ENCODE data around the gene ZNF469.

ZNF469 gene

GRCh38 chr16:88382491-88383400 is at the start of gene ZNF469:
TSS of gene ZNF469 (plus strand) at chr16:88382959. CDS start at chr16:88427471, 44,512 bp downstream.
- DNase-seq (ENCODE audit: low read depth): peak; percentile 34

DNA sequence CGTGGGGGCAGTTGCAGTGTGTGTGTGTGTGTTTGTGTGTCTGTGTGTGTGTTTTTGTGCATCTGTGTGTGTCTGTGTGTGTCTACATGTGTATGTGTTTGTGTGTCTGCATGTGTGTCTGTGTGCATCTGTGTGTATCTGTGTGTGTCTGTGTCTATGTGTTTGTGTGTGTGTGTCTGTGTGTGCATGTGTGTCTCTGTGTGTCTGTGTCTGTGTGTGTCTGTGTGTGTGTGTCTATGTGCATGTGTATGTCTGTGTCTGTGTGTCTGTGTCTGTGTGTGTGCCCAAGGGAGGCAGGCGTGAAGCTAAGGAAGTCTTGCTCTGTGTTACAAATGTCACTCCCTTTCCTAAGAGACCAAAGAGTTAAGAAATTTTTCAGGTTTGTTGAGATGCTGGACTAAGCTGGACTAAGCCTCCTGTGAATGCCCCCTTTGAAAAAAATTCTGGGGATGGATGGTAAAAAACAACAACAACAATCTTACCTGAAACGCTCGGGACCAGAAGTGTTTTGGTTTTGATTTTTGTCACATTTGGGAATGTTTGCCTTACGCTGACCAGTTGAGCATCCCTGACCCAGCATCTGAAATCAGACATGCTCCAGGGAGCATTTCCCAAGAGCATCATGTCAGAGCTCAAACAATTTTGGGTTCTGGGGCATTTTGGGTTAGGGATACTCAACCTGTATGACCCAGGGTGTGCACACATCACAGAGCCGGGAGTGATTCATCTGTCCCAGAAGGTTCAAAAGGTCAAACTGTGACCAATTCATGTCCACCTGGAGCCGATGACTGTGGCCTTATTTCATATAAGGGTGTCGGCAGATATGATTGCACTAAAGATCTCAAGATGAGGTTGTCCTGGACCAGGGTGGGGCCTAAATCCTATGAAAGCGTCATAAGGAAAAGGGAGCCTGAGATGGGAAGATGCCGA is 48.6 kb upstream of the ZNF469 start:
- peak; percentile 7 for DNase-seq (ENCODE audit: low read depth)

- peak; percentile 9 for DNase-seq (ENCODE audit: low read depth)
Observed at GRCh38 chr16:88334778-88335720, 47.7 kb upstream of the ZNF469 start.

- no peak for DNase-seq (ENCODE audit: low read depth)
Observed at GRCh38 chr16:88337021-88337420, 45.7 kb upstream of the ZNF469 start.

DNA sequence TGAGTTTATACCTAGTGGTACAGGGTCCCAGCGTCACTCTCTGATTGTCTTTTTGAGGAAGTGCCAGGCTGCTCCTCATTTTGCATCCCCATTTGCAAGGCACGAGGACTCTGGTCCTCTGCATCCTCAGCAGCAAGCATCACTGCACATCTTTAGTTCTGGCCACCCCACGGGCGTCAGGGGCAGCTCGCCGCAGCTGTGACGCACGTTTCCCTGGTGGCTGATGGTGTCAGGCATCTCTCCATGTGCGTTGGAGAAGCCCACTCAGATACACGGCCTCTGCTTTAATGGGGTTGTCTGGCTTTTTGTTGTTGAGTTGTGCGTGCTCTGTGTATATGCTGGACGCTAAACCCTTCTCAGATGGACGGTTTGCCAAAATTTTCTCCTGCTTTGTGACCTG is 45.2 kb upstream of the ZNF469 start:
- no peak for DNase-seq (ENCODE audit: low read depth)

GRCh38 chr16:88338111-88338510 is 44.6 kb upstream of the ZNF469 start:
- no peak for DNase-seq (ENCODE audit: low read depth)

GRCh38 chr16:88338896-88339295 is 43.9 kb upstream of the ZNF469 start:
- no peak for DNase-seq (ENCODE audit: low read depth)

- no peak for DNase-seq (ENCODE audit: low read depth)
Observed at GRCh38 chr16:88339930-88340754, 42.6 kb upstream of the ZNF469 start.

DNA sequence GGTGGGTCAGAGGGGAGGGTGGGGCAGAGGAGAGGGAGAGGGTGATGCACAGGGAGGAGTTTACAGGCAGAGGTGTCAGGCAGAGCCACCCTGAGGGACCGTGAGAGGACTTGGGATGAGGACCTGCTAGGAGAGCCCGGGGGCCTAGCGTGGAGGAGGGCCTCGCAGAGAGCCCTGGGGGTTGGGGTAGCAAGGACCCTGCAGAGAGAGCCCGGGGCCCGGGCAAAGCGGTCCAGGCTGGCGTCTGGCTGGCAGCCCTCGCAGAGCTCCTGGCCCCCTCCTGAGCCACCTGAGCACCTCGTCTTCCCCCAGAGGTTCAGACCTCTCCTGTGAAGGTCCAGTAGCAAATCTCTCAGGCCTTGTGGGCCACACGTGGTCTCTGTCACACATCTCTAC is 42.0 kb upstream of the ZNF469 start:
- DNase-seq (ENCODE audit: low read depth): no peak

- DNase-seq (ENCODE audit: low read depth): no peak
Observed at GRCh38 chr16:88341551-88342290, 41.0 kb upstream of the ZNF469 start.

- no peak for DNase-seq (ENCODE audit: low read depth)
Observed at GRCh38 chr16:88342491-88342890, 40.3 kb upstream of the ZNF469 start.

- DNase-seq (ENCODE audit: low read depth): no peak
Observed at GRCh38 chr16:88343271-88343791, 39.4 kb upstream of the ZNF469 start.

DNA sequence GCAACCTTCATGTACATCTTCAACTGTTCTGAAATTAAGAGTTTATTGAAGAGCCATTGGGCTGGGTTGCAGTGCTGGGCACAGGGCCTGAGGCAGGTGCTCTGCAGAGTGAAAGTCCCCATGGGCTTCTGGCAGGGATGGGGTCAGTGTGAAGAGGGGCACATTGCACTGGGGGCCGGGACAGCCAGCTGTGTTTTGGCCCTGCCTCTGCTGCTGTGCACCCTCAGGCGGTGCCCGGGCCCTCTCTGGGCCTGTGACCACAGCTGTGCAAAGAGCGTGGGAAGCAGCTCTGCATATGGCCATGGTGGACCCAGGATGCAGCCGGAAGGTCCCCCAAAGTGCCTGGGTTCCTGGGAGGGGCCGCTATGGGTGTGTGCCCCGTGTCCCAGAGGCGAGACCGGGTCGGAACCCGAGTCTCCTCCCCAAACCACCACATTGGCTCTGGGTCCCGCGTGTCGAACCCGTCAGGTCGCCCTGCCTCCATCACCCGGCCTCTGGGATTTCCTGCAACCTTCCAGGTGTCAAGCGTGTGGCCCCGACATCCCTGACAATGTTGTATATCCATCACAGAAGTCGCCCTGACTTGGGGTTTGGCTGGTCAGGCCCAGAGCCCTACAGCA is 38.2 kb upstream of the ZNF469 start:
- no peak for DNase-seq (ENCODE audit: low read depth)

- DNase-seq (ENCODE audit: low read depth): no peak
Observed at GRCh38 chr16:88345031-88345720, 37.6 kb upstream of the ZNF469 start.

GRCh38 chr16:88345721-88346560 is 36.8 kb upstream of the ZNF469 start:
- no peak for DNase-seq (ENCODE audit: low read depth)

GRCh38 chr16:88346680-88347505 is 35.9 kb upstream of the ZNF469 start:
- no peak for DNase-seq (ENCODE audit: low read depth)
